ENCODE results near the gene KL.

- TF ChIP-seq YY1 (IDR thresholded peaks at IDR 0.05; ENCODE audit: insufficient read depth, insufficient read length) (no peak), ZNF274 (IDR thresholded peaks at IDR 0.05; ENCODE audit: low read depth, low read length) (no peak), SUZ12 (IDR thresholded peaks at IDR 0.05; ENCODE audit: extremely low read depth, insufficient read depth, insufficient read length) (no peak)
Observed at GRCh38 chr13:33011828-33012470, 4.3 kb upstream of the KL start.
